Measurements from ENCODE around the gene BCAM.

BCAM gene

GRCh38 chr19:44807162-44807561 is 1.7 kb upstream of the BCAM start:
- Histone ChIP-seq H3K27me3 (ENCODE audit: control insufficient read depth in 1 of 2, insufficient read depth in 1 of 2, low read length in 2 of 2) (peaks cover 3 to 13% of the 10 kb centered on the region in 2 experiments), H3K4ac (ENCODE audit: low read depth in 1 of 2, low read length in 2 of 2) (no peak overlapping the region), H2BK5ac (ENCODE audit: low read depth, low read length, poor library complexity, severe bottlenecking) (peak overlapping the region; percentile 3), H3K23ac (ENCODE audit: low read length in 2 of 2) (no peak overlapping the region), H2AK5ac (ENCODE audit: low read length, severe bottlenecking) (no peak overlapping the region), H2BK15ac (ENCODE audit: low read depth, poor library complexity, severe bottlenecking) (peak overlapping the region; percentile 55), H3K9me3 (ENCODE audit: control insufficient read depth, low read length) (peaks cover 3% of the 10 kb centered on the region), H3K9ac (ENCODE audit: low read length) (no peak overlapping the region), H3K4me1 (ENCODE audit: control insufficient read depth, insufficient read depth, low read depth, low read length) (peaks cover 32% of the 10 kb centered on the region), H2AFZ (ENCODE audit: low read depth, low read length) (no peak overlapping the region), H3K36me3 (ENCODE audit: control insufficient read depth in 1 of 2, insufficient read depth in 2 of 2, low read depth in 1 of 2, low read length in 2 of 2) (peaks cover 0 to 2% of the 10 kb centered on the region in 2 experiments), H4K8ac (ENCODE audit: low read length) (peak overlapping the region; percentile 7), H2BK120ac (ENCODE audit: low read depth, low read length) (no peak overlapping the region), H2BK12ac (ENCODE audit: low read length in 2 of 2) (no peak overlapping the region), H3K14ac (ENCODE audit: low read length in 2 of 2) (no peak overlapping the region), H3K79me1 (replicated peaks; ENCODE audit: low read length, poor library complexity, severe bottlenecking) (no peaks in the 10 kb centered on the region), H3K27ac (ENCODE audit: low read length, poor library complexity, severe bottlenecking) (no peak overlapping the region), H3K18ac (ENCODE audit: low read depth in 1 of 2, low read length in 2 of 2) (no peak overlapping the region), H4K91ac (ENCODE audit: low read length) (no peak overlapping the region), H3K4me3 (ENCODE audit: insufficient read depth in 1 of 2, low read depth in 1 of 2, low read length in 2 of 2) (no peak overlapping the region), H3K4me2 (ENCODE audit: low read length, poor library complexity, severe bottlenecking) (no peak overlapping the region)
- no peak for DNase-seq
- WGBS: 78% methylated on average over 4 of the region's 5 CpGs

GRCh38 chr19:44807652-44808462 is 1.0 kb upstream of the BCAM start:
- Histone ChIP-seq H3K18ac (ENCODE audit: low read depth in 1 of 2, low read length in 2 of 2) (peak overlapping the region in 1 of 2 experiments; percentile 0), H3K27me3 (ENCODE audit: control insufficient read depth in 1 of 2, insufficient read depth in 1 of 2, low read length in 2 of 2) (peaks cover 3 to 13% of the 10 kb centered on the region in 2 experiments), H4K91ac (ENCODE audit: low read length) (no peak overlapping the region), H3K36me3 (ENCODE audit: control insufficient read depth in 1 of 2, insufficient read depth in 2 of 2, low read depth in 1 of 2, low read length in 2 of 2) (peaks cover 0 to 5% of the 10 kb centered on the region in 2 experiments), H2BK15ac (ENCODE audit: low read depth, poor library complexity, severe bottlenecking) (peak overlapping the region; percentile 34), H3K9ac (ENCODE audit: low read length) (no peak overlapping the region), H2BK5ac (ENCODE audit: low read depth, low read length, poor library complexity, severe bottlenecking) (no peak overlapping the region), H3K4me1 (ENCODE audit: control insufficient read depth, insufficient read depth, low read depth, low read length) (peaks cover 32% of the 10 kb centered on the region), H3K14ac (ENCODE audit: low read length in 2 of 2) (no peak overlapping the region), H3K4ac (ENCODE audit: low read depth in 1 of 2, low read length in 2 of 2) (no peak overlapping the region), H3K4me2 (ENCODE audit: low read length, poor library complexity, severe bottlenecking) (no peak overlapping the region), H3K9me3 (ENCODE audit: control insufficient read depth, low read length) (peaks cover 3% of the 10 kb centered on the region), H2AFZ (ENCODE audit: low read depth, low read length) (no peak overlapping the region), H3K23ac (ENCODE audit: low read length in 2 of 2) (no peak overlapping the region), H3K79me1 (replicated peaks; ENCODE audit: low read length, poor library complexity, severe bottlenecking) (no peaks in the 10 kb centered on the region), H2AK5ac (ENCODE audit: low read length, severe bottlenecking) (peak overlapping the region; percentile 18), H2BK12ac (ENCODE audit: low read length in 2 of 2) (peak overlapping the region in 1 of 2 experiments; percentile 7), H4K8ac (ENCODE audit: low read length) (peak overlapping the region; percentile 40), H3K4me3 (ENCODE audit: insufficient read depth in 1 of 2, low read depth in 1 of 2, low read length in 2 of 2) (no peak overlapping the region), H3K27ac (ENCODE audit: low read length, poor library complexity, severe bottlenecking) (peak overlapping the region; percentile 77), H2BK120ac (ENCODE audit: low read depth, low read length) (no peak overlapping the region)
- DNase-seq: peak; percentile 65
- WGBS: 29% methylated on average over 8 of the region's 14 CpGs

DNA sequence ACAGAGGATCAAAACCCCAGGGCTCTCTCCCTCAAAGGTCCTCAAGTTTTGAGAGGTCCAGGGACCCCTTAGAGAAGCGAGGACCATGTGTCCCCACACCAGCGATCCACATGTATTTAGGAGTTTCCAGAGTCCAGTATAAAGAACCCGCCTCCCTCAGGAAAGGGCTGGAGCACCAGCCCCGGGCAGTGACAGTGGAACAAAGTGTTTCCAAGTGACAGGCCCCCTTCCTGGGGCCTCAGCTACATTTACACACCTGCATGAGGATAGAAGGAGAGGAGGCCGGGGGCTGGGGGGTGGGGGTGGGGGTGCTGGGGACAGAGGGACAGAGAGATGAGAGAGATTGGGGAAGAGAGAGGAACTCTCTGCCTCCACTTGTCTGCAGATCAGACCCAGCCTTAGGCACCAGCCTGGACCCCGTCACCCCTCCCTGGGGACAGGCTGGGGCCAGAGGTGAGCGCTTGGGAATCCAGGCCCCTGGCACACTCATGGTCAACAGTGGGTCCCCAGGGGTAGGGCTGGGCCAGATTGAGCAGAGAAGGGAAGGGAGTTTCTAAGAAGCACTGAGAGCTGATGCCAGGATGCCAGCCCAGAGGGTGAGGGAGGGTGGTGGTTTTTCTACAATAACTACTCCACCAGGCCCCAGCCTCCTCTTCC is 802 bp downstream of the BCAM start:
- Histone ChIP-seq H3K36me3 (ENCODE audit: control insufficient read depth in 1 of 2, insufficient read depth in 2 of 2, low read depth in 1 of 2, low read length in 2 of 2) (peaks cover 0 to 20% of the 10 kb centered on the region in 2 experiments), H2AFZ (ENCODE audit: low read depth, low read length) (no peak overlapping the region), H3K4me1 (ENCODE audit: control insufficient read depth, insufficient read depth, low read depth, low read length) (peaks cover 32% of the 10 kb centered on the region), H2BK15ac (ENCODE audit: low read depth, poor library complexity, severe bottlenecking) (peak overlapping the region; percentile 33), H2AK5ac (ENCODE audit: low read length, severe bottlenecking) (peak overlapping the region; percentile 31), H3K9me3 (ENCODE audit: control insufficient read depth, low read length) (no peaks in the 10 kb centered on the region), H2BK12ac (ENCODE audit: low read length in 2 of 2) (no peak overlapping the region), H3K4me2 (ENCODE audit: low read length, poor library complexity, severe bottlenecking) (peak overlapping the region; percentile 96), H3K27me3 (ENCODE audit: control insufficient read depth in 1 of 2, insufficient read depth in 1 of 2, low read length in 2 of 2) (peaks cover 0 to 9% of the 10 kb centered on the region in 2 experiments), H3K4me3 (ENCODE audit: insufficient read depth in 1 of 2, low read depth in 1 of 2, low read length in 2 of 2) (peak overlapping the region in 1 of 2 experiments; percentile 77), H3K27ac (ENCODE audit: low read length, poor library complexity, severe bottlenecking) (no peak overlapping the region), H3K79me1 (replicated peaks; ENCODE audit: low read length, poor library complexity, severe bottlenecking) (no peaks in the 10 kb centered on the region), H3K23ac (ENCODE audit: low read length in 2 of 2) (no peak overlapping the region), H2BK5ac (ENCODE audit: low read depth, low read length, poor library complexity, severe bottlenecking) (no peak overlapping the region), H3K4ac (ENCODE audit: low read depth in 1 of 2, low read length in 2 of 2) (peak overlapping the region in 1 of 2 experiments; percentile 43), H3K9ac (ENCODE audit: low read length) (peak overlapping the region; percentile 80), H3K18ac (ENCODE audit: low read depth in 1 of 2, low read length in 2 of 2) (peak overlapping the region; percentile 85 to 93), H2BK120ac (ENCODE audit: low read depth, low read length) (no peak overlapping the region), H4K8ac (ENCODE audit: low read length) (no peak overlapping the region), H4K91ac (ENCODE audit: low read length) (no peak overlapping the region), H3K14ac (ENCODE audit: low read length in 2 of 2) (no peak overlapping the region)
- 80% methylated on average over 5 of the region's 7 CpGs for WGBS
- no peak for DNase-seq
